ENCODE measurements around the gene CSF2.
A peak's percentile ranks its signal among the peaks of the same experiment; 100 is the strongest.

The CSF2 gene

GRCh38 chr5:132055441-132055807, 18.2 kb upstream of the CSF2 start:
- no peak for DNase-seq

DNA sequence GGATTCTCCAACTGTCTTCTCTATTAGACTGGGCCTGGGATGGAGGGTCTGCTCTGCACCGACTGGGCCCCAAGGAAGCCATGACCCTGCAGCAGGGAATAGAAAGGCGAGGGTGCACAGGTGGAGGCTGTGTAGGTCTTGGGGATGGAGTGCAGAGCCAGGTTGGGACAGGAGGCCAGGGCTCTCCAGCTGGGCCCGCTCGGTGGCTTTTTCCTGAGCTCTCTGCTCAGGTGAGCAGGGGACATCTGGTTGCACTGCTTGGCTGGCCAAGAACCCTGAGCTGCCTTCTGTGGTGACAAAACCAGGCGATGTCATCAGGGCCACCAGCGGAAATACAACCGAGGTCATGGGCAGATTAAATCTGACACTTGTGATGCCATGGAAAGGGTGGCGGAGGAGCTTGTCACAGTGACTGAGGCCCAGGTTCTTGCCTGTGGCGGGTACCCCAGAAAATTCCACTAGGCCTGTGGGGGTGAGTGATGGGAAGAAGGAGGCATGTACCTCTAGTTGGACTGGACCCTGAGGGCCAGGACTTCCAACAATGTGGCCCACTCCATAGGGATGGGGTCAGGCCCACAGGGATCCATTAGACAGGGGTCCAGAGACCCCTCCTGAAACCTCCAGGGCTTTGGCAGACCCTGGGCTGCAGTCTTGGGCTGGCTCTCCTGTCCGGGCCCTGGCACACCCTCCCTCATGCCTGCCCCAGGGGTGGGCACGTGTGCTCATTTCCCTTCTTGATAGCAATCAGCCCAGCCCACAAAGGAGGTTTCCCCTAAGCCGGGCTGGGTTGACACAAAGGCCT, 17.6 kb upstream of the CSF2 start:
- DNase-seq = peak; percentile 46

- DNase-seq = no peak
Measured at GRCh38 chr5:132056610-132057497, 16.7 kb upstream of the CSF2 start.

- DNase-seq = no peak
Measured at GRCh38 chr5:132057498-132058255, 15.9 kb upstream of the CSF2 start.

- no peak for DNase-seq
Measured at GRCh38 chr5:132058646-132059042, 14.9 kb upstream of the CSF2 start.

DNA sequence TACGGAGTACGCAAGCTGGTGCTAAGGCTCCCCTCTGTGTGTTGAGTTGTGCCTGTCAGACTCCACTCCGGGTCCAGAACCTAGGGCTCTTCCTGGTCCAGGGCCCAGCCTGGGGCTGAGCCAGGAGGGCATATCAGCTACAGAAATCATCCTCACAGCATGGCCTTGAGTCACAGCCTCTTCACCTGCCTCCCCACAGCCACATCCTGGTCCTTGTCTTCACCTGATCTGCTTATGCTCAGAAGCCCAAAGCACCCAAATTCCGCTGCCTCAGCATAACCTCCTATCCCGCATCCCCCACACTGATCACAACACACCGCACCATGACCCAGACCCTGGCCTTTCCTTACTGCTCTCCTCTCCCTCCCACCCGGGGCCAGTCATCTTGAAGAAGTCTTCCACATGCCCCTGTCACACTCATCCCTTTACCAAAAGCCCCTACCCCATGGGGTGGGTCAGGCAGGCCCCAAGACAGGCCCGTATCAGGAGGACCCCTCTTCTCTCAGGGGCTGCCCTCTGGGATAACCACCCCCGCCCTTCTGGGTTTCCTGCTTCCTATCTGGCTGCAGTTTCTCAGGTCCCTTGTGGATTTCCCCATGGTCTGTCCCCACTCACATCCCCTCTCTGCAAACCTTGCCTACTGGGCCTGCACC, 14.4 kb upstream of the CSF2 start:
- DNase-seq = peak; percentile 23

DNA sequence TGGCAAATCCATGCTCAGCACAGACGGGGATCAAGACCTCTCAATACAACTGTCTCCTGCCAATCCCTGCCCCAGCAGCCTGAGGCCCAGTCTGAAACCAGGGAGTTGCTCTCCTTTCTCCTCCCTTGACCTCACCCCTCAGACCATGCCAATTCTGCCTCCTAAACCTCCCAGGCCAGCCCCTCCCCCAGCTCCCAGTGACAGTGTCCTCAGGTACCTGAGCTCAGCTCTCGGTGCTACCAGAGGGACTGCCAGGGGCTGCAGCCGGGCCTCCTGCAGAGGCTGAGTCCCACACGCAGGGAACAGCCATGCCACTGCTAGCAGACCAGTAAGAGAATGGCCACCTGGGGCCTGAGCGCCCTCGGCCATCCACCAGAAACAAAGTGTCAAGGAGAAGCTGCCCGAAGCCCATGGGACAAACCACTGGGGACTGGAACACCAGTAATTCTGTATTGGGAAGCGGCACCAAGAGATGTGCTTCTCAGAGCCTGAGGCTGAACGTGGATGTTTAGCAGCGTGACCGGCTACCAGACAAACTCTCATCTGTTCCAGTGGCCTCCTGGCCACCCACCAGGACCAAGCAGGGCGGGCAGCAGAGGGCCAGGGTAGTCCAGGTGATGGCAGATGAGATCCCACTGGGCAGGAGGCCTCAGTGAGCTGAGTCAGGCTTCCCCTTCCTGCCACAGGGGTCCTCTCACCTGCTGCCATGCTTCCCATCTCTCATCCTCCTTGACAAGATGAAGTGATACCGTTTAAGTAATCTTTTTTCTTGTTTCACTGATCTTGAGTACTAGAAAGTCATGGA, 13.7 kb upstream of the CSF2 start:
- no peak for DNase-seq

- no peak for DNase-seq
Measured at GRCh38 chr5:132060501-132061161, 13.0 kb upstream of the CSF2 start, which contains the start of gene IL3. Gene IL3, plus strand, starts transcription at chr5:132060655. Its CDS starts 52 bp downstream, at chr5:132060707.

GRCh38 chr5:132063090-132063911, 10.3 kb upstream of the CSF2 start:
- DNase-seq = peak; percentile 74

DNA sequence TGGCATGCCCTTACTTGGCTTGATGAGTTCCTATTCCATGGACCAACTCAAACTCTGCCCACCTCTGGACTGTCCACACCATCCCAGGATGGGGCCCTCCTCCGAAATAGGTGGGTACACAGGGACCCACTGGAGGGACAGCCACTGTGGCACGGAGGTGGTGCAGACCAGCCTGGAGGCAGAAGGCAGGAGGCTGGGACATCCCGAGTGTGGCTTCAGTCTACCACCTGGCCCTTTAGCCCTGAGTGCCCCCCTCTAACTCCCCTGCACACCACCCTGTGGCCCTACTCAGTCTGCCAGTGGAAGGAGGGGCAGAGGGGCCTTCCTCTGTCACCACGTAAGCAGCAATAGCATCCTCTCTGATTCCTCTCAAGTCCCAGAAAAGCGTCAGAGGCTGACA, 9.4 kb upstream of the CSF2 start:
- DNase-seq = no peak

DNA sequence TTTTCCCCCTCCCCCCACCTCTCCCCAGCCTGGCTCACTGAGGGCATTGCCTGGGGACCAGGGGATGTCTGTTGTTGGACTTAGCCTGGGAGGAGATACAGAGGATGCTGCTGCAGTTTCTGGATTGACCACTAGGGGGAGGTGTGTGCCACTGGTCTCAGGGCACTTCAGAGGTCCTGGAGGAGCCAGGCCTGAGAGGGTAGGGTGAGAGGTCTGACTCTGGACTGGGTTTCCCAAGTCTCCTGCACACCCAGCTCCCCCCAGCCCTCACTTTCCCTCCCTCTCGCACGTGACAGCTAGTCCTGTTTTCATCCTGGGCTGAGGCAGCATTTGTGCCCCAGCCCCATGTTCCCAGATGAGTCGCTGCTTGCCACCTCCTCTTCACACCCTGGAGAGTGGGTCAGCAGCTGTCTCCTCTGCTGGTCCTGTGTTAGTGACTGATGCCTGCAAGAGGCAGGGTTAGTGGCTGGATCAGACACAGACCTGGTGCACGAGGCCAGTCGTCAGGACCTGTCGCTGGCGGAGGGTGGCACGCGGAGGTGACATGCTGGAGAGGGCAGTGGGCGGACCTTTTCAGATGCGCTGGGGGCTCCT, 8.8 kb upstream of the CSF2 start:
- DNase-seq = peak; percentile 70

- no peak for DNase-seq
Measured at GRCh38 chr5:132065351-132065937, 8.1 kb upstream of the CSF2 start.

DNA sequence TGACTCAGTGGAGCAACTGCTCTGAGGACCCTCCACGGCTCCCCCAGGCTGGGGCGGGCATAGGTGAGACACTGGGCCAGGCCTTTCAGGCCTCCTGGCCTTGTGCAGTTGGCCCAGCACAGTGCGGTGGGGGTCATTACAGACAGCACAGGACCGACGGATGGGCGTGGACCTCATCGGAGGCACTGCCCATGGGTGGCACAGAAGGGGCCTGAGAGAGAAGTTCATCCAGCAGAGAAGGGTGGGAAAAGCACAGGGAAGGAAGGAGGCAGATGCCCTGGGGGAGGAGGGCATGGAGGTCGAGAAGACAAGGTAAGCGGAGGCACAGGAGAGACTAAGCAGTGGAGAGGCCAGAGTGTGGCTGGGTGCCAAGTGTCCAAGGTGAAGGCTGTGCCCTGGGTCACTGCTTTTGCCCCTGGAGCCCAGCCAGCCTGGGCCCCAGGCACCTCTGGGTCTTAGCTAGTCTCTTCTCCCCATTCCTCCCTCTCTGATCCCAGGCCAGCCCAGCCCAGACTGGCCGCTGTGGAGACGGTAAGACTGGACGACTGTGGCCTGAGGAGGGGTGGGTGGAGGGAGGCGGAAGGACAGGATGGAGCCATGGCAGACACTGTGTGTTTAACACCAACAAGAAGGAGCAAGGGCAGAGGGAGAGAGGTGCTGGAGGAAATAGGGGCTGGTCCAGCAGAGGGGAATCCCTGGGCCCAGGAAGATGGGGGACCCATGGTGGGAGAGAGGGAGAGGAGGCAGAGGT, 7.5 kb upstream of the CSF2 start:
- DNase-seq = no peak

GRCh38 chr5:132066871-132067270, 6.7 kb upstream of the CSF2 start:
- no peak for DNase-seq

DNA sequence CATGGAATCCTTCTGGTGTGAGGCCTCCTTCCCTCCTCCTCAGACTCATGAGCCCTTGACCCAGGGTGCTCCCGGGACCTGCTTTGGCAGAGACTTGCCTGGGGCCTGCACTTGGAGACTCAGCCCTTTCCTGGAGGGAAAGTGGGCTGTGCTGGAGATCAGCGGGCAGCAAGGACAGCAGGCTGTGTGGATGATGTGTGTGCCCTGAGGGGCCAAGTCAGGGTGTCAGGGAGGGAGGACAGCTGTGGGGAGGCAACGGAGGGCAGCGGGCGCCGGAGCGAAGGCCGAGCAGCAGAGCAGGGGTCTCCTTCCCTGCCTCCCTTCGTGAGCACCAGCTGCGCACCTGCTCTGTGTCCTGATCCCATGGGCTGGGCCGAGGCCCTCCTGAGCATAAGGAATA, 6.1 kb upstream of the CSF2 start:
- DNase-seq = no peak

DNA sequence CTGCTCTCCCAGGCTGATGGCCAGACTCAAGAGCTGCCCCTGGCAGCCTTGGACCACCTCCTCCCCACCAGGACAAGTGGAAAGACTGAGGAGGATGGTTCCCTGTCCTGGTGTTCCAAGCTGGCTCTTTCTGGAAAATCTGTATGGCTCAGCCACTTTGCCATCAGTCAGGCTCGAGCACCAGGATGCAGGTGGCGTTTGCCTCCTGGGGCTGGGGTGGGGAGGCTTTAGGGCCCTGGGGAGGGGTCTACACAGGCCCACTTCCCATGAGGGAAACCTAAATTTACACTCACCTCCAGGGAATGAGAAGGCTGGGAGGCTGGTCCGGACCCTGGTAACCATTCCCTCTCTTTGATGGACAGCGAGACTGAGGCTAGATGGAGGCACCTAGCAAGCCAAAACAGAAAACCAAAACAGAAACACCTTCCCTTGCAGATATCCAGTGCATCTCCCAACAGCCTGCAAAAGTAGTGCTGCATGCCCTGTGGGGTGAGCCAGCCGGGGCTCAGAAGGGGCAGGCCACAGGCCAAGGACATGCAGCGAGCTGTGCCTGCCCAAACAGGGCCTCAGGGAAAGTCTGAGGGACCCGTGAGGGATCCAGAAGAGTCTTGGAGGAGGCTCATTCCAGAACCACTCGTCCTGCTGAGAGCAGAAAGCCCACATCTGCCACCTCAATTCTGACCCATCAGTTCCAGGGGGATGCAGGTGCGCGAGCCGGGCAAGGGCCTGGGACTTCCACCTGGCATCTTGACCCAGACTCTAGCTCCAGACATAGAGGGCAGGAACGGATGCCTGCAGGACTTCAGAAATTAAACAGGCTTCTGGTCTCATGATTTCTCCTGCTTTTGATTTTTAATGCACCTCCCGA, 5.4 kb upstream of the CSF2 start:
- no peak for DNase-seq

GRCh38 chr5:132069561-132069960, 4.0 kb upstream of the CSF2 start:
- DNase-seq = no peak

- no peak for DNase-seq
Measured at GRCh38 chr5:132069994-132070393, 3.6 kb upstream of the CSF2 start.

All from effector CD4-positive, alpha-beta T cell (primary cell).